Astrocyte (in vitro differentiated cells and primary cell): Measurements from ENCODE around the gene PBRM1. TPM values are rescaled to one million over a fixed set of nuclear protein-coding genes. Genes with fewer than 3 reads are reported as not detected.

Source experiments
- DNase-seq: peaks from one replicate; pipeline ENCODE4 v3.0.0-alpha.2; 2010; ENCODE audit warnings: low read depth
- FAIRE-seq: peaks from 2 replicates; lab custom pipeline; 2011; peaks lifted over from hg19 to GRCh38; lab: Jason Lieb, UNC
- H2AFZ ChIP-seq: 2 replicates; pipeline ENCODE4 v1.6.0; 2012; ENCODE audit warnings: low read depth, low read length, inconsistent platforms
- H3K27ac ChIP-seq: 2 replicates; pipeline ENCODE4 v1.5.1; 2011; ENCODE audit warnings: low read depth, low read length, inconsistent platforms
- H3K27me3 ChIP-seq: 2 replicates; pipeline ENCODE4 v1.6.0; 2011; ENCODE audit warnings: low read length, inconsistent platforms; ENCODE audit not compliant: insufficient read depth
- H3K36me3 ChIP-seq: 2 replicates; pipeline ENCODE4 v1.5.1; 2011; ENCODE audit warnings: low read length, inconsistent platforms; ENCODE audit not compliant: insufficient read depth
- H3K4me1 ChIP-seq: 2 replicates; pipeline ENCODE4 v1.5.1; 2011; ENCODE audit warnings: low read length, inconsistent platforms; ENCODE audit not compliant: insufficient read depth
- H3K4me2 ChIP-seq: 2 replicates; pipeline ENCODE4 v1.6.0; 2012; ENCODE audit warnings: low read length, inconsistent platforms
- H3K4me3 ChIP-seq: 2 replicates; pipeline ENCODE4 v1.5.1; 2011; ENCODE audit warnings: low read depth, mild to moderate bottlenecking, low read length, inconsistent platforms; ENCODE audit not compliant: insufficient read depth
- H3K79me2 ChIP-seq: 2 replicates; pipeline ENCODE4 v1.6.0; 2012; ENCODE audit warnings: mild to moderate bottlenecking, low read length, inconsistent platforms; ENCODE audit not compliant: insufficient read depth
- H3K9ac ChIP-seq: 2 replicates; pipeline ENCODE4 v1.6.0; 2012; ENCODE audit warnings: mild to moderate bottlenecking, low read length, inconsistent platforms
- H3K9me3 ChIP-seq: 2 replicates; pipeline ENCODE4 v1.5.1; 2012; ENCODE audit warnings: low read depth, mild to moderate bottlenecking, low read length, inconsistent platforms; ENCODE audit not compliant: insufficient read depth
- H4K20me1 ChIP-seq: 2 replicates; pipeline ENCODE4 v1.6.0; 2012; ENCODE audit warnings: low read length, inconsistent platforms; ENCODE audit not compliant: insufficient read depth
- H3K27ac Mint-ChIP-seq: one replicate; pipeline ENCODE4 v1.8.0; 2021; ENCODE audit warnings: mild to moderate bottlenecking, mixed read lengths; ENCODE audit not compliant: unreplicated experiment
- H3K27me3 Mint-ChIP-seq: one replicate; pipeline ENCODE4 v1.8.0; 2021; ENCODE audit warnings: low read depth, mixed read lengths; ENCODE audit not compliant: unreplicated experiment
- H3K36me3 Mint-ChIP-seq: one replicate; pipeline ENCODE4 v1.8.0; 2021; ENCODE audit warnings: low read depth, mixed read lengths; ENCODE audit not compliant: unreplicated experiment
- H3K4me1 Mint-ChIP-seq: one replicate; pipeline ENCODE4 v1.8.0; 2021; ENCODE audit warnings: low read depth, mixed read lengths; ENCODE audit not compliant: unreplicated experiment
- H3K4me3 Mint-ChIP-seq: one replicate; pipeline ENCODE4 v1.8.0; 2021; ENCODE audit warnings: mild to moderate bottlenecking, moderate library complexity, mixed read lengths; ENCODE audit not compliant: unreplicated experiment
- H3K9me3 Mint-ChIP-seq: one replicate; pipeline ENCODE4 v1.8.0; 2021; ENCODE audit warnings: mild to moderate bottlenecking, mixed read lengths; ENCODE audit not compliant: unreplicated experiment
- CTCF ChIP-seq: IDR thresholded peaks from 2 replicates; pipeline ENCODE4 v1.5.1; 2011; ENCODE audit warnings: low read depth, mild to moderate bottlenecking, inconsistent platforms, low read length, moderate library complexity; ENCODE audit not compliant: insufficient read depth
- EZH2 ChIP-seq: IDR thresholded peaks from 2 replicates; pipeline ENCODE4 v1.6.1; 2012; ENCODE audit warnings: mild to moderate bottlenecking, low read length, inconsistent platforms; ENCODE audit not compliant: insufficient read depth
- total RNA-seq: library from RNA; stranded (reverse); gene quantifications from 2 replicates; pipeline ENCODE4 v1.2.1, GENCODE V29; 2021

Gene PBRM1
- total RNA-seq, 1 donor from 2014 or later, result 54.5 TPM

DNA sequence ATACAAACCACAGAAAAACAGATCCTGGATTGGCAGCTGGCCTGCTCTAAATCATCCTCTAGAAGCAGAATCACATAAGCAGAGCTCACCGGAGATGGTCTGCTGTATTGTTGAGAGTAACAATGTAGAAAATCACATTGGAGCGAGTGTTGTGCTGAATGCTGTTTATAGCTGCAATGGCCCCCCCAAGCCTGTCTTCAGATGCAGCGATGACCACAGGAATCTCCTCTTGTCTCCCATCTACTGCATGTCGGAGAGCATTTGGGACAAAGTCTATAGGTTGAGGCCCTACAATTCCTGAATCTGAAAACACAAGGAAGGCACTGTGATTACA is 11.9 kb upstream of the PBRM1 start:
- H3K4me3 Mint-ChIP-seq, result no peak overlapping the region
- H3K27me3 Mint-ChIP-seq, result no peaks in the 10 kb centered on the region
- Histone ChIP-seq H3K4me2 (no peak overlapping the region), H4K20me1 (peaks cover 51% of the 10 kb centered on the region), H3K9ac (no peak overlapping the region), H2AFZ (no peak overlapping the region), H3K4me3 (no peak overlapping the region), H3K36me3 (peaks cover 59% of the 10 kb centered on the region), H3K27ac (peak overlapping the region; percentile 3), H3K27me3 (no peaks in the 10 kb centered on the region), H3K4me1 (no peaks in the 10 kb centered on the region), H3K9me3 (no peaks in the 10 kb centered on the region), H3K79me2 (peaks cover 48% of the 10 kb centered on the region)
- peaks cover 18% of the 10 kb centered on the region for H3K36me3 Mint-ChIP-seq
- peaks cover 25% of the 10 kb centered on the region for H3K4me1 Mint-ChIP-seq
- H3K27ac Mint-ChIP-seq, result peak overlapping the region; percentile 36
- DNase-seq, result no peak
- H3K9me3 Mint-ChIP-seq, result no peaks in the 10 kb centered on the region
- no peak for FAIRE-seq
- no peak for TF ChIP-seq CTCF
- TF ChIP-seq EZH2, result no peak

DNA sequence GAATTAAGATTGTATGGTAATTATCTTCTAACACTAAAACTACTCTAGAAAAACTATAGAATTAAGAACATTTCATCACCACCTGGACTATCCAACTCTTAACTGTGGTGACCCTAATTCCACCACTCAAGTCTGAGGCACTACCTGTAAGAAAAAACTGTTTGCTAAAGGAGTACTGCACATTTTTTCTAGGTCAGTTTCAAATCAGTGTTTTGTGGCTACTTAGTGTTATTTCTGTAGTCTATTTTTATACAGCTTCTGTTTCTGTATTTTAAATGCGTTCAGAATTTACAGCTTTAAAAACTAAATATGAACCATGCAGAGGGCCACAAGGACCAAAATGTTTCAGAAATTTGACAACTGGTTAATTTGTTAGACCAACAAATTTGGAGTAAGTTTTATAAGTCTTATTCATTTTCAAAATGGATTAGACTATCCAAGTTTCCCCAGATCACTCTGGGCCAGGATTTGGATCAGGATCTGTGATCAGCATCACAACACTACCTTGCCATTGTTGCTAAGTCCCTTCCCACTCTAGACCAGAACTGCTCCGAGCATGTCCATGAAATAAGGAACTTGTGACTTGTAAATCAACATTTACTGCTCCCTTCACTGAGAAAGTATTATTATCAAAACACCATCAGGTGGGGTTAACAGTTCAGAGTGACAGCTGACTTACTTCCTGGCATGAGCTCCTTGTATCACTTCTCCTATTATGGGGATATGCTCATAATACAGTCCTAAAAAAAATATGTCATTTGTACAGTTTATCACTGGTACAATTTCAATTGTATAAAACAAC is 11.3 kb upstream of the PBRM1 start:
- peaks cover 61% of the 10 kb centered on the region for H3K36me3 ChIP-seq
- Mint-ChIP-seq H3K4me3 (no peak overlapping the region), H3K27me3 (no peaks in the 10 kb centered on the region), H3K4me1 (peaks cover 26% of the 10 kb centered on the region), H3K27ac (peak overlapping the region; percentile 34), H3K36me3 (peaks cover 18% of the 10 kb centered on the region), H3K9me3 (no peaks in the 10 kb centered on the region)
- no peaks in the 10 kb centered on the region for H3K4me1 ChIP-seq
- H3K4me3 ChIP-seq, result no peak overlapping the region
- H3K27me3 ChIP-seq, result no peaks in the 10 kb centered on the region
- no peak overlapping the region for H3K4me2 ChIP-seq
- FAIRE-seq (no peak), DNase-seq (no peak)
- H3K9ac ChIP-seq, result no peak overlapping the region
- no peak overlapping the region for H2AFZ ChIP-seq
- peaks cover 51% of the 10 kb centered on the region for H4K20me1 ChIP-seq
- no peak overlapping the region for H3K27ac ChIP-seq
- no peaks in the 10 kb centered on the region for H3K9me3 ChIP-seq
- H3K79me2 ChIP-seq, result peaks cover 44% of the 10 kb centered on the region
- no peak for TF ChIP-seq CTCF
- TF ChIP-seq EZH2, result no peak
